SK-N-MC (cell line): ENCODE results near the gene AVP.

Source experiments
- EZH2 ChIP-seq: fragments of 200-600 bp; sonication (generic); IDR thresholded peaks from one replicate; pipeline ENCODE4 v1.6.1; 2017; ENCODE audit warnings: antibody characterized with exemption
- POLR2AphosphoS5 ChIP-seq: IDR thresholded peaks from 2 replicates; pipeline ENCODE4 v1.6.1; 2012; ENCODE audit warnings: mild to moderate bottlenecking, low read depth, low read length, borderline replicate concordance

DNA sequence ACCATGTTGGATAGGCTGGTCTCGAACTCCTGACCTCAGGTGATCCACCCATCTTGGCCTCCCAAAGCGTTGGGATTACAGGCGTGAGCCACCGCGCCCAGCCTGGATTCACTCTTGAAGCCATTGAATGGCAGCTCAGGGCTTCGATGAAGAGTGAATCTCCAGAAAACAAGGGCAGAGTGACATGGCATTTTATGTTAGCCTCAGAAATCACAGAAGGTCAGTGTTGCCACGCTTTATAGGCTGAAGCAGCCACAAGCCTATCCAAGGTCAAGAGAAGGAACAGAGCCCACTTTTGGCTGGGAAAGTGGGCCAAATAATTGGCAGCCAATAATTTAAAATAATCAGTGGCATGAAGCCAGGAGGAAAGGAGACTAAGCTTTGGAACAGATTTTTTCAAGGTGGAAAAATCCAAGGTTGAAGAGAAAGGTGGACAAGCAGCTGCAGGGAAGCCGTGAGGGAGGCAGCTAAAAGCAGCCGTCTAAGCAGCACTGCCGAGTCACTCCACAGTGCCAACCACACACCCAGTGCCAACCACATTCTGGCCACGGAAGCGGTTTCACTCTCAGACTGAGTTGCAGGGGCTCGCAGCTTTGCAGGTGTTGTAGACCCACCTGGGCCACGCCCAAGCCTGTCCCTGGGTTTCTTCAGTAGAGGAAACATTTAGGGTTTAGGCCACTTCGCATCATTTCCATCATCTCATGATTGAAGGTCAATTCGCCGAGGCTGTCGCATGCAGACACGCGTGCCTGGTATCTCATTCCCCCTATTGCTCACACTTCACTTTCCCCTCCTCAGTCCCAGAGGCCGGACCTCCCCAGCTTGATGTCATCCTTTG lies 17.4 kb upstream of the AVP start:
- TF ChIP-seq EZH2 (no peak), POLR2AphosphoS5 (no peak)
